HUES6 (cell line): ENCODE results near the gene TWF2.

Experiments
- H3K27ac ChIP-seq: 2 replicates; pipeline ENCODE4 v1.7.0; 2013; ENCODE audit warnings: low read depth, mild to moderate bottlenecking, low read length, inconsistent platforms
- H3K27me3 ChIP-seq: 2 replicates; pipeline ENCODE4 v1.6.1; 2013; ENCODE audit warnings: low read length; ENCODE audit not compliant: control insufficient read depth, insufficient read depth
- H3K36me3 ChIP-seq: 2 replicates; pipeline ENCODE4 v1.6.1; 2013; ENCODE audit warnings: low read length; ENCODE audit not compliant: control insufficient read depth, insufficient read depth
- H3K4me1 ChIP-seq: 2 replicates; pipeline ENCODE4 v1.6.1; 2013; ENCODE audit warnings: low read length; ENCODE audit not compliant: control insufficient read depth, insufficient read depth
- H3K4me3 ChIP-seq: 2 replicates; pipeline ENCODE4 v1.5.1; 2013; ENCODE audit warnings: low read depth, low read length
- H3K9ac ChIP-seq: one replicate; pipeline ENCODE4 v1.6.1; 2013; ENCODE audit warnings: mild to moderate bottlenecking, low read length
- H3K9me3 ChIP-seq: 2 replicates; pipeline ENCODE4 v1.6.1; 2013; ENCODE audit warnings: low read depth, low read length; ENCODE audit not compliant: control insufficient read depth, insufficient read depth

Gene TWF2

DNA sequence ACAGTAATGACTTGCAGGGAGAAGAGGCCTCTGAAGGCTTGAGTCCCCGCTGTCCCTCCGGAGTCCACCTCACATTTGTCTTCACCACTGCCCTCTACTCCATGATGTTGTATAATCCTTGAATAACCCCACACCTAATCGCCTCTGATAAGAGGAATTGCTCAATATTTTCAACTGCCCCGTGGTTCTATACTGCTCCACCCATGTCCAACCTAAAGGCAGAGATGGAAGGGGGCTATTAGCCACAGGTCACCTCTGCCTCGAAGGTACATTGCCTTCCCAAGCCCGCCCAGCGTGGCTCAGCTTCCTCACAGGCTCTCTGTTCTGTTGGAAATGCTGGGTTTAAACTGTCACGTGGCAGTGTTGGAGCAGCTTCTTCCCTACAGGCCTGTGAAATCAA is 26.0 kb downstream of the TWF2 start:
- Histone ChIP-seq H3K4me3 (no peak overlapping the region), H3K27me3 (no peaks in the 10 kb centered on the region), H3K9me3 (no peaks in the 10 kb centered on the region), H3K36me3 (peaks cover 77% of the 10 kb centered on the region), H3K27ac (no peak overlapping the region), H3K4me1 (no peaks in the 10 kb centered on the region; the same call in 1 of the 2 replicates), H3K9ac (no peak overlapping the region)

DNA sequence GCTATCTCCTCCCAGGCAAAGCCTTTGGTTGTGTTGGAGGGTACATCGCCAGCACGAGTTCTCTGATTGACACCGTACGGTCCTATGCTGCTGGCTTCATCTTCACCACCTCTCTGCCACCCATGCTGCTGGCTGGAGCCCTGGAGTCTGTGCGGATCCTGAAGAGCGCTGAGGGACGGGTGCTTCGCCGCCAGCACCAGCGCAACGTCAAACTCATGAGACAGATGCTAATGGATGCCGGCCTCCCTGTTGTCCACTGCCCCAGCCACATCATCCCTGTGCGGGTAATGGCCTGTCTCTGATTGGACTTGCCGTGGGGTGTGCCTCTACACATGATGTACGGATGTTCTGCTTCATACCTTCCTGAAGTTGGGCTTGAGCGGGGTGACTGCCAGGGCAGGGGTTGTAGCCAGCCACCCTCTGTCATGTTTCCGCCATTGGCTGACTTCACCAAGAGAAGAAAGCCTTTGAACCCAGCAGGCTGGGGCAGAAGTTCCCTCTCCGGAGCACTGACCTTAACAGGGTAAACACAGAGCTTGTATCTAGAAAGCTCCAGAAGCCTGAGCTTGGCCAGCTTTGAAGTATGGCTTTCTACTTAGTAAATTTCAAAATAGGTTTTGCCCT is 27.6 kb downstream of the TWF2 start:
- no peak overlapping the region for H3K4me3 ChIP-seq
- H3K4me1 ChIP-seq = no peaks in the 10 kb centered on the region
- peaks cover 91% of the 10 kb centered on the region for H3K36me3 ChIP-seq
- no peaks in the 10 kb centered on the region for H3K9me3 ChIP-seq
- no peak overlapping the region for H3K27ac ChIP-seq
- no peak overlapping the region for H3K9ac ChIP-seq
- no peaks in the 10 kb centered on the region for H3K27me3 ChIP-seq

DNA sequence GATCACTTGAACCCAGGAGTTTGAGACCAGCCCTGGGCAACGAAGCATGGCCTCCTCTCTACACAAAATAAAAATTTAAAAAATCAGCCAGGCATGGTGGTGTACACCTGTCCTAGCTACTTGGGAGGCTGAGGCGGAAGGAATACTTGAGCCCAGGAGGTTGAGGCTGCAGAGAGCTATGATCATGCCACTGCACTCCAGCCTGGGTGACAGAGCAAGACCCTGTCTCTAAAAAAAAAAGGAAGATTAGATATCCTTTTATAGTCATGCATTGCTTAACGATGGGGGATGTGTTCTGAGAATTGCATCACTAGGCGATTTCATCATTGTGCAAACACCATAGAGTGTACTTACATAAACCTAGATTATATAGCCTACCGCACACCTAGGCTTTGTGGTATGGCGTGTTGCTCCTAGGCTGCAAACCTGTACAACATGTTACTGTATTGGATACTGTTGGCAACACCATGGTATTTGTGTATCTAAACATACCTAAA is 28.4 kb downstream of the TWF2 start:
- H3K4me1 ChIP-seq = no peaks in the 10 kb centered on the region
- no peak overlapping the region for H3K4me3 ChIP-seq
- H3K9ac ChIP-seq = no peak overlapping the region
- H3K9me3 ChIP-seq = no peaks in the 10 kb centered on the region
- H3K36me3 ChIP-seq = peaks cover 94% of the 10 kb centered on the region
- no peaks in the 10 kb centered on the region for H3K27me3 ChIP-seq
- no peak overlapping the region for H3K27ac ChIP-seq

DNA sequence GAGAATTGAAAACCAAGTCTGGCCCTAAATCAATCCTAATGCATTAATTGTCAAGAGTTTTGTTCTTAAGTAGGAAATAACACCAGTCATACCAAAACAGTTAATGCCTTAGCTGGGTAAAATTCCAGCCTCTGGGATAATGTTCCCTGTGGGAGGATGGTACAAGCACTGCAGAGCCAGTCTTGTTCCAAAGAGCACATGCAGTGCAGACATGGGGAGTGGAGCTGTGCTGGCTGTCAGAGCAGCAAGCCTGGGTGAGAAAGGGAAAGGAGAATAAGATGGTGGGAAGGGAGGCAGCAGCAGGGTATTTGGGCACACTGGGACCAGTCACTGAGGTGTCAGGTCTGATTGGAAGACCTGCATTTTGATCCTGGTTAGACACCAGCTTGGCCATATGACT is 28.9 kb downstream of the TWF2 start:
- Histone ChIP-seq H3K27me3 (no peaks in the 10 kb centered on the region), H3K4me3 (no peak overlapping the region), H3K27ac (no peak overlapping the region), H3K4me1 (no peaks in the 10 kb centered on the region), H3K9me3 (no peaks in the 10 kb centered on the region), H3K9ac (no peak overlapping the region), H3K36me3 (peaks cover 94% of the 10 kb centered on the region)

DNA sequence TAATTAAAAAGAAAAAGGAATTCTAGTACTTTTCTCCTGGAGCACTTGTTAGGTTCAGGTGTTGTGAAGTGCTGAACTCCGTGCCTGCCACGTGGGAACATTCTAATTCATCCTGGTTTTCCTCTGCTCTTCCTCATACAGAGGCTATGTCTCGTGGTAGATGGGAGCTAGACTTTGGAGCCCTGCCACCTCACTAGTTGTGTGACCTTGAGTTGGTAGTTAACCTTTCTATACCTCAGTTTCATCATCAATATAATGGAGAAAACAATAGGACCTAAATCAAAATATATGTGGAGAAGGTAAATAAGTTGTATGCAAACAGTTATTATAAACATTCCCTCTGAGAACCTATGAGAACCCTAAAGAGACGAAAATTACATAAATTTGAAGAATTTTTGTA is 30.4 kb downstream of the TWF2 start:
- Histone ChIP-seq H3K4me1 (no peaks in the 10 kb centered on the region), H3K4me3 (no peak overlapping the region), H3K27ac (no peak overlapping the region), H3K27me3 (no peaks in the 10 kb centered on the region), H3K9me3 (no peaks in the 10 kb centered on the region), H3K36me3 (peaks cover 94% of the 10 kb centered on the region), H3K9ac (no peak overlapping the region)

DNA sequence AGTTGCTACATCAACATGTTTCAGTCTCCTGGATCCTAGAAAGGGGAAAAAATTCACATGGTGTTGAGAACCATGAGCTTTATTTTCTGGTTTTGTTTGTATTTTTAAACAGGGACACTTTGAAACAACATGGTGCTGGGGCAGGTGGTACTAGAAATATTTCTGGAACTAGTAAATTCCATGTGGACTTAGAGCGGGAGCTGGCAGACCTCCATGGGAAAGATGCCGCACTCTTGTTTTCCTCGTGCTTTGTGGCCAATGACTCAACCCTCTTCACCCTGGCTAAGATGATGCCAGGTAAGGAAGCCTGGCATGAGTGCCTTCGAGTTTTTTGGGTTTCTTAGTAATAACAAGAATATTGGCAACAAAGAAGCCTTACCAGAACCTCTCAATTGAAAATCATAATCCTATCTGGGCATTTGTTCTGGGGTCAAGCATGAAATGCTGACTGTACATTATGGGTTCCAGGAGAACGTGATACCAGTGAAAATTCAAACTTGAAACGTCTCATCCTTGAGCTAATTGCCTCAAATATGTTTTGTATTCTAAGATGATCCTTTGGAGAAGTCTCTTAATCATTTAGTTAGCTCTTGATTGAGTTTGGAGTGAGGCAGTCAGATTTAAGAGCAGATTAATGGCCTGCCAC is 33.1 kb downstream of the TWF2 start:
- no peak overlapping the region for H3K27ac ChIP-seq
- H3K4me3 ChIP-seq = no peak overlapping the region
- no peaks in the 10 kb centered on the region for H3K27me3 ChIP-seq
- peaks cover 94% of the 10 kb centered on the region for H3K36me3 ChIP-seq
- no peaks in the 10 kb centered on the region for H3K4me1 ChIP-seq
- H3K9ac ChIP-seq = no peak overlapping the region
- H3K9me3 ChIP-seq = no peaks in the 10 kb centered on the region

DNA sequence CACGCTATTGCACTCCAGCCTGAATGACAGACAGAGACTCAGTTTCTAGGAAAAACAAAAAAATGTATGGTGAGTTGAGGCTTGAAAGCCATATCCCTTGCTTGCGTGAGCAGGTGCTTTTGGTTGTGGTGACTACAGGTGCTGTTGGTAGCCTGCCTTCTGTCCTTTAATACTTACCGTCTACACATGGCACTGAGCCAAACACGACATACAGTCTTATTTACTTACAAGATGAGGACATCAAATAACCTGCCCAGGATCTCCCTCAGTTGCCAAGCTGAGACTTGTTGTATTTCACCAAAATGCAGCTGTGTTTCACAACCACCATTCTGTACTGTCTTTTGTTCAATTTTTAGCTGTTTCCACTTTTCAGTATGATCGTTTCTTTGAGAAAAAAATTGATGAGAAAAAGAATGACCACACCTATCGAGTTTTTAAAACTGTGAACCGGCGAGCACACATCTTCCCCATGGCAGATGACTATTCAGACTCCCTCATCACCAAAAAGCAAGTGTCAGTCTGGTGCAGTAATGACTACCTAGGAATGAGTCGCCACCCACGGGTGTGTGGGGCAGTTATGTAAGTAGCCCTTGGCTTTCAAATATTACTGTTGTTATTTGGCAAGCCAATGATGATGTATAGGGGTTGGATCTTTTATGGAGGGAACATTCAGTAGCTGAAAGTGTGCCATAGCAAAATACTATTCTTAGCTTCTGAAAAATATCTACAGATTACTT is 34.5 kb downstream of the TWF2 start:
- Histone ChIP-seq H3K4me3 (no peak overlapping the region), H3K27ac (no peak overlapping the region), H3K27me3 (no peaks in the 10 kb centered on the region), H3K9me3 (no peaks in the 10 kb centered on the region), H3K4me1 (no peaks in the 10 kb centered on the region), H3K36me3 (peaks cover 81% of the 10 kb centered on the region), H3K9ac (no peak overlapping the region)

DNA sequence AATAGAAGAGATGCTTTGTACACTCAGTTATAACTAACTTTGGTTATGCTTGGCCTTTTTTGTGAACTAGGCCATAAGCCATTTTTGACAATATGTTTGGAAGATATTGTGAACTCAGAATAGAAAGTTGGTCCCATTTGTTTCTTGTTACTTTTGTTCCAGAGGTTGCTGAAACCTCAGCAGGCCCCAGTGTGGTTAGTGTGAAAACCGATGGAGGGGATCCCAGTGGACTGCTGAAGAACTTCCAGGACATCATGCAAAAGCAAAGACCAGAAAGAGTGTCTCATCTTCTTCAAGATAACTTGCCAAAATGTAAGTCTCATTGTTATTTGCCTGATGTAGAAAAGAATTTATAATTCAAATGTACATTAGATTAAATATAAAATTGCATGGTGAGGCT is 35.3 kb downstream of the TWF2 start:
- H3K27ac ChIP-seq = no peak overlapping the region
- H3K27me3 ChIP-seq = no peaks in the 10 kb centered on the region
- peaks cover 80% of the 10 kb centered on the region for H3K36me3 ChIP-seq
- H3K4me1 ChIP-seq = peaks cover 5% of the 10 kb centered on the region; the same call in 1 of the 2 replicates
- H3K9me3 ChIP-seq = no peaks in the 10 kb centered on the region
- no peak overlapping the region for H3K4me3 ChIP-seq
- H3K9ac ChIP-seq = no peak overlapping the region

DNA sequence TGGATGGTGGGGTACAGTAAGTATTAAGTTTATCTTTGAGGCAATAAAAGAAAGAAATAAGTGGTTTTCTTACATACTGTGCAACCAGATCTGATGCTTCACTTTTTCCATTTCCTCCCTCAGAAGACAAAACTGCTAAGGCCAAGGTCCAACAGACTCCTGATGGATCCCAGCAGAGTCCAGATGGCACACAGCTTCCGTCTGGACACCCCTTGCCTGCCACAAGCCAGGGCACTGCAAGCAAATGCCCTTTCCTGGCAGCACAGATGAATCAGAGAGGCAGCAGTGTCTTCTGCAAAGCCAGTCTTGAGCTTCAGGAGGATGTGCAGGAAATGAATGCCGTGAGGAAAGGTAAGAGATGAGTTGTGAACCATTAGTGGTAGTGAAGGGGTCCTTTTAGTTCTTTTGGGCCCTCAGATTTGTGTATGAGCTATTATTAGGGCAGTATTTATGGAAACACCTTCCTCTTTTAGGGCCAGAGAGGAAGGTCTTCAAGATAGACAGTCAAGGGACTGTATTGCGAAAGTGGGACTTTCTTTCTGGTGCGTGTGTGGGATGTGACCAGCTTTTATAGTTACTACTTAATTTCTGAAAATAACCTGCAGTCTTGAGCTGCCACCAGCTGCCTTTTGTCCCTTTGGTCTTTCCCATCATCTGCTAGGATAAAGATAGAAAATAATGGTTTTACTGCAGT is 36.4 kb downstream of the TWF2 start:
- peaks cover 10% of the 10 kb centered on the region for H3K4me1 ChIP-seq
- H3K27me3 ChIP-seq = no peaks in the 10 kb centered on the region
- H3K27ac ChIP-seq = no peak overlapping the region
- H3K9ac ChIP-seq = no peak overlapping the region
- H3K36me3 ChIP-seq = peaks cover 69% of the 10 kb centered on the region
- no peak overlapping the region for H3K4me3 ChIP-seq
- H3K9me3 ChIP-seq = no peaks in the 10 kb centered on the region

DNA sequence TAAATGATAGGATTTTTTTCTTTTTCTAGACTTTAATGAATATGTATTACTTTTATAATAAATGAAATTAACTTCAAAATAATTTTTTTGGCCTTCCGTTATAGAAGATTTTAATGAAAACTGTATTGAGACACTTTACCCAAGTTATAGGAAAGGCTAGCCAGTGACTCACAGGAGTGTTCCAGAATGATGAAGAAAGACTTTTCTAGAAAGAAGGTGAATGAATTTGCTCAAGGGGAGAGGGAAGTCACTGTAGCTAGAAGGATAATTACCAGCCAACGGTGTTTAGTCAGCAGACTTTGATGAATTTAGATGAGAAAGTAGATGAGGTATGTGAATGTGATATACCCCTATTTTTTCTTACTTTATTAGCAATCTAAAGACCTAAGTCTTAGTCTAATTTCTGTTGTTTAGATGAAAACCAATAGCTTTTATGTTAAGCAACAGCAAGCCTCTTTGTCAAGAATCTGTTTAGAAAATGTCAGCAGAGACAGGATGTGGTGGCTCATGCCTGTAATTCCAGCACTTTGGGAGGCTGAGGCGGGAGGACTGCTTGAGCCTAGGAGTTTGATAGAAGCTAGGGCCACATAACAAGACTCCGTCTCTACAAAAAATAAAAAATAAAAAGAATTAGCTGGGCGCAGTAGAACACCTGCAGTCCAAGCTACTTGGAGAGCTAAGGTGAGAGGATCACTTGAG is 37.8 kb downstream of the TWF2 start:
- no peak overlapping the region for H3K9ac ChIP-seq
- H3K36me3 ChIP-seq = peaks cover 57% of the 10 kb centered on the region
- H3K27ac ChIP-seq = no peak overlapping the region
- no peaks in the 10 kb centered on the region for H3K9me3 ChIP-seq
- H3K4me3 ChIP-seq = no peak overlapping the region
- H3K27me3 ChIP-seq = no peaks in the 10 kb centered on the region
- H3K4me1 ChIP-seq = peaks cover 15% of the 10 kb centered on the region
